Panc1 (cell line): ENCODE results near the gene TMEM217. TPM values are rescaled to one million over a fixed set of nuclear protein-coding genes. Genes with fewer than 3 reads are reported as not detected.

Source experiments
- ATAC-seq: fragments of 200-7000 bp; cut with Tn5 transposase; 2 replicates; pipeline ENCODE4 v1.9.1; 2020; ENCODE audit warnings: mild to moderate bottlenecking, moderate library complexity
- BruUV-seq: library from RNA; stranded (reverse); fragments of 400-500 nt; replicated peaks from 2 replicates; lab custom pipeline; 2021; lab: Mats Ljungman, UMichigan
- CTCF ChIA-PET: fragments of 300-600 bp; sonication (Branson Sonifier 250); formaldehyde crosslinking; loops from one replicate; lab custom pipeline; 2022; ENCODE audit warnings: antibody characterized with exemption; lab: Charles Lee
- POLR2A ChIA-PET: fragments of 300-600 bp; sonication (Branson Sonifier 250); formaldehyde crosslinking; loops from one replicate; lab custom pipeline; 2022; ENCODE audit warnings: antibody characterized with exemption; lab: Charles Lee
- DNase-seq: peaks from one replicate; pipeline ENCODE4 v3.0.0-alpha.2; 2010; ENCODE audit warnings: low read depth, low spot score
- H3K27ac ChIP-seq: 2 replicates; pipeline ENCODE4 v1.5.1; 2011; ENCODE audit warnings: mild to moderate bottlenecking, low read length, inconsistent platforms
- H3K27me3 ChIP-seq: fragments of 200-500 bp; sonication (Bioruptor generic); 2 replicates; pipeline ENCODE4 v1.6.0; 2014; ENCODE audit warnings: low read length, inconsistent platforms; ENCODE audit not compliant: control insufficient read depth, insufficient read depth
- H3K36me3 ChIP-seq: fragments of 200-500 bp; sonication (Bioruptor generic); 2 replicates; pipeline ENCODE4 v1.5.1; 2014; ENCODE audit warnings: inconsistent platforms, mild to moderate bottlenecking, low read length, moderate library complexity; ENCODE audit not compliant: control insufficient read depth, insufficient read depth
- H3K4me1 ChIP-seq: 2 replicates; pipeline ENCODE4 v1.5.1; 2011; ENCODE audit warnings: inconsistent platforms, mild to moderate bottlenecking, low read length, moderate library complexity; ENCODE audit not compliant: control insufficient read depth, insufficient read depth
- H3K4me3 ChIP-seq, 2 experiments: 2 replicates each; pipeline ENCODE4 v1.5.1; 2011 to 2012; ENCODE audit warnings: low read depth in 2 of 2, low read length in 2 of 2, mild to moderate bottlenecking in 2 of 2, inconsistent platforms in 1 of 2, moderate library complexity in 1 of 2
- H3K9me3 ChIP-seq: fragments of 200-500 bp; sonication (Bioruptor generic); 2 replicates; pipeline ENCODE4 v1.5.1; 2014; ENCODE audit warnings: low read depth, mild to moderate bottlenecking, inconsistent platforms, low read length, moderate library complexity; ENCODE audit not compliant: control insufficient read depth, insufficient read depth
- POLR2AphosphoS5 ChIP-seq: IDR thresholded peaks from 2 replicates; pipeline ENCODE4 v1.6.1; 2012; ENCODE audit warnings: mild to moderate bottlenecking, low read depth, low read length, moderate library complexity
- SIN3A ChIP-seq: IDR thresholded peaks from 2 replicates; pipeline ENCODE4 v1.6.1; 2012; ENCODE audit warnings: low read depth, mild to moderate bottlenecking, low read length, moderate library complexity, borderline replicate concordance; ENCODE audit not compliant: insufficient read depth
- TCF7L2 ChIP-seq: IDR thresholded peaks from 2 replicates; pipeline ENCODE4 v1.6.1; 2011; ENCODE audit warnings: mild to moderate bottlenecking, low read depth, low read length, inconsistent platforms
- in situ Hi-C: cut with HindIII; loops from 2 replicates; pipeline ENCODE4 v1.10.0; 2016; ENCODE audit warnings: low sequenced_read_pairs, low pct_unique_long_range_greater_than_20kb
- intact Hi-C: fragments of 100-400 bp; cut with micrococcal nuclease; formaldehyde crosslinking; loops from one replicate; pipeline ENCODE4 v1.10.0; 2022; ENCODE audit not compliant: unreplicated experiment
- total RNA-seq: library from RNA; stranded (reverse); gene quantifications from one replicate; pipeline ENCODE4 v1.2.1, GENCODE V29; 2021; ENCODE audit not compliant: unreplicated experiment
- TF ChIP-seq, protein P1 (sequence below), 2 experiments: IDR thresholded peaks; 2 replicates each; pipeline ENCODE4 v1.6.1; 2011 to 2012; ENCODE audit warnings: low read depth in 2 of 2, control low read depth in 1 of 2, low read length in 1 of 2, mild to moderate bottlenecking in 1 of 2, moderate library complexity in 1 of 2; ENCODE audit not compliant: insufficient read depth in 1 of 2
- TF ChIP-seq, protein P2 (sequence below): fragments of 450-650 bp; IDR thresholded peaks from 2 replicates; pipeline ENCODE4 v1.5.1; 2017; ENCODE audit warnings: mild to moderate bottlenecking

The TMEM217 gene
- total RNA-seq, 1 experiment from 2014 or later: 4.0 TPM

DNA sequence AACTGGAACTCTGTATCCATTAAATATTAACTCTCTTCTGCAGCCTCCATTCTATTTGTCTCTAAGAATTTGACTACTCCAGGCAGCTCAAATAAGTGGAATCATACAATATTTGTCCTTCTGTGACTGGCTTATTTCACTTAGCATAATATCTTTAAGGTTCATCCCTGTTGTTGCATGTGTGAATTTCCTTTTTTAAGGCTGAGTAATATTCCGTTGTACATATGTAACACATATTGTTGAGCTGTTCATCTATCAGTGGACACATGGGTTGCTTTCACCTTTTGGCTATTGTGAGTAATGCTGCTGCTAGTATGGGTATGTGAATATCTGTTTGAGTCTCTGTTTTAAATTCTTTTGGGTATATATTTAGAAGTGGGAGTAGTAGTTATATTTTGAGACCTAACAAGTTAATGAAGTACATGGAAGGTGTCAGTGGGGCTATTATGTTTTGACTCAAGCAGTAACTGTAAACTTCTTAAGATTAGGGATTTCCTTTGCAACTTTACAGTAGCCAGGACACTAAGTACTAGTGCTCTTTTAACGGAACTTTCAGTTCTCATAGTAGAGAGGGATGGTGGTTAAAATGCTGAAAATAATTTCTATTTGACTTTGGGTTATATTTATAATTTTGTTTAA is 29.7 kb upstream of the TMEM217 start:
- Histone ChIP-seq H3K4me3 (no peak overlapping the region), H3K4me1 (no peaks in the 10 kb centered on the region), H3K27ac (no peak overlapping the region), H3K27me3 (no peaks in the 10 kb centered on the region), H3K9me3 (no peaks in the 10 kb centered on the region), H3K36me3 (peaks cover 5% of the 10 kb centered on the region; the same call in 1 of the 2 replicates)
- ChIA-PET CTCF (no interaction called here), POLR2A (no interaction called here)
- ATAC-seq (no peak), DNase-seq (no peak)
- in situ Hi-C loops (no loop called here), intact Hi-C loops (no loop called here)
- no TSS peak for BruUV-seq
- TF ChIP-seq, protein P1, sequence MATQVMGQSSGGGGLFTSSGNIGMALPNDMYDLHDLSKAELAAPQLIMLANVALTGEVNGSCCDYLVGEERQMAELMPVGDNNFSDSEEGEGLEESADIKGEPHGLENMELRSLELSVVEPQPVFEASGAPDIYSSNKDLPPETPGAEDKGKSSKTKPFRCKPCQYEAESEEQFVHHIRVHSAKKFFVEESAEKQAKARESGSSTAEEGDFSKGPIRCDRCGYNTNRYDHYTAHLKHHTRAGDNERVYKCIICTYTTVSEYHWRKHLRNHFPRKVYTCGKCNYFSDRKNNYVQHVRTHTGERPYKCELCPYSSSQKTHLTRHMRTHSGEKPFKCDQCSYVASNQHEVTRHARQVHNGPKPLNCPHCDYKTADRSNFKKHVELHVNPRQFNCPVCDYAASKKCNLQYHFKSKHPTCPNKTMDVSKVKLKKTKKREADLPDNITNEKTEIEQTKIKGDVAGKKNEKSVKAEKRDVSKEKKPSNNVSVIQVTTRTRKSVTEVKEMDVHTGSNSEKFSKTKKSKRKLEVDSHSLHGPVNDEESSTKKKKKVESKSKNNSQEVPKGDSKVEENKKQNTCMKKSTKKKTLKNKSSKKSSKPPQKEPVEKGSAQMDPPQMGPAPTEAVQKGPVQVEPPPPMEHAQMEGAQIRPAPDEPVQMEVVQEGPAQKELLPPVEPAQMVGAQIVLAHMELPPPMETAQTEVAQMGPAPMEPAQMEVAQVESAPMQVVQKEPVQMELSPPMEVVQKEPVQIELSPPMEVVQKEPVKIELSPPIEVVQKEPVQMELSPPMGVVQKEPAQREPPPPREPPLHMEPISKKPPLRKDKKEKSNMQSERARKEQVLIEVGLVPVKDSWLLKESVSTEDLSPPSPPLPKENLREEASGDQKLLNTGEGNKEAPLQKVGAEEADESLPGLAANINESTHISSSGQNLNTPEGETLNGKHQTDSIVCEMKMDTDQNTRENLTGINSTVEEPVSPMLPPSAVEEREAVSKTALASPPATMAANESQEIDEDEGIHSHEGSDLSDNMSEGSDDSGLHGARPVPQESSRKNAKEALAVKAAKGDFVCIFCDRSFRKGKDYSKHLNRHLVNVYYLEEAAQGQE (IDR thresholded peaks at IDR 0.05; ENCODE audit: insufficient read depth in 1 of 2, low read depth in 2 of 2, low read length in 1 of 2): no peak
- TF ChIP-seq SIN3A: no peak
- no peak for TF ChIP-seq TCF7L2
- no peak for TF ChIP-seq POLR2AphosphoS5
- TF ChIP-seq, protein P2, sequence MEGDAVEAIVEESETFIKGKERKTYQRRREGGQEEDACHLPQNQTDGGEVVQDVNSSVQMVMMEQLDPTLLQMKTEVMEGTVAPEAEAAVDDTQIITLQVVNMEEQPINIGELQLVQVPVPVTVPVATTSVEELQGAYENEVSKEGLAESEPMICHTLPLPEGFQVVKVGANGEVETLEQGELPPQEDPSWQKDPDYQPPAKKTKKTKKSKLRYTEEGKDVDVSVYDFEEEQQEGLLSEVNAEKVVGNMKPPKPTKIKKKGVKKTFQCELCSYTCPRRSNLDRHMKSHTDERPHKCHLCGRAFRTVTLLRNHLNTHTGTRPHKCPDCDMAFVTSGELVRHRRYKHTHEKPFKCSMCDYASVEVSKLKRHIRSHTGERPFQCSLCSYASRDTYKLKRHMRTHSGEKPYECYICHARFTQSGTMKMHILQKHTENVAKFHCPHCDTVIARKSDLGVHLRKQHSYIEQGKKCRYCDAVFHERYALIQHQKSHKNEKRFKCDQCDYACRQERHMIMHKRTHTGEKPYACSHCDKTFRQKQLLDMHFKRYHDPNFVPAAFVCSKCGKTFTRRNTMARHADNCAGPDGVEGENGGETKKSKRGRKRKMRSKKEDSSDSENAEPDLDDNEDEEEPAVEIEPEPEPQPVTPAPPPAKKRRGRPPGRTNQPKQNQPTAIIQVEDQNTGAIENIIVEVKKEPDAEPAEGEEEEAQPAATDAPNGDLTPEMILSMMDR: no peak

DNA sequence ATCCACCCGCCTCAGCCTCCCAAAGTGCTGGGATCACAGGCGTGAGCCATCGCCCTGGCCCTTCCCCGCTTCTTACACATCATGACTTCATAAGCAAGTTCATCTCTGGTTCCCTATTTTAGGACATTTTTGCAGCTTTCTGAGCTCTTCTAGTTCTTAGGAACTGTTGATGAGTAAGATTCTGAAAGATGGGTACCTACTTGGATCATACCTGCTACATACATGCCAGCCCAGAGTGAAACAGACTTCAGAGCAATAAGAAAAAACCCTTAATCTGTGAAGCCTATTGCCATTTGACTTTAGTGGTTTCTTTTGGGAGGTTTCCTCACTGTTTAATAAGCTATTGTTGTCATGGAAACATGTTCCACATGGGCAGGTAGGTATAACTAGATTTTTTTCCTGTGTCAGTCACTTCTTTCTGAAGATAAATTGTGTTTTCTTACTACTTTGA is 27.9 kb upstream of the TMEM217 start:
- TF ChIP-seq SIN3A (no peak), TCF7L2 (no peak), POLR2AphosphoS5 (no peak)
- TF ChIP-seq, protein P2: no peak
- TF ChIP-seq, protein P1 (IDR thresholded peaks at IDR 0.05; ENCODE audit: insufficient read depth in 1 of 2, low read depth in 2 of 2, low read length in 1 of 2): no peak
- no peak overlapping the region for H3K4me3 ChIP-seq
- H3K27ac ChIP-seq: no peak overlapping the region
- H3K9me3 ChIP-seq: no peaks in the 10 kb centered on the region
- intact Hi-C loops: no loop called here
- ChIA-PET POLR2A (interaction anchor here (0.7 kb wide), 1 partner anchor 153 kb away, joined by 4 read pairs; no protein-coding TSS in a partner anchor), CTCF (interaction anchor here (0.7 kb wide), 1 partner anchor 248 kb away, joined by 3 read pairs; no protein-coding TSS in a partner anchor)
- H3K27me3 ChIP-seq: no peaks in the 10 kb centered on the region
- ATAC-seq (no peak), DNase-seq (no peak)
- in situ Hi-C loops: no loop called here
- no TSS peak for BruUV-seq
- no peaks in the 10 kb centered on the region for H3K4me1 ChIP-seq
- H3K36me3 ChIP-seq: peaks cover 5% of the 10 kb centered on the region; the same call in 1 of the 2 replicates
